ENCODE data around the gene PWP1. TPM values are rescaled to one million over a fixed set of nuclear protein-coding genes. Genes with fewer than 3 reads are reported as not detected.

Gene PWP1
- total RNA-seq (2022; extraction: Qiagen RNA extraction; ENCODE audit: low read depth) = 86.7 to 95.7 TPM (median 92.9 TPM) in 5 replicates

DNA sequence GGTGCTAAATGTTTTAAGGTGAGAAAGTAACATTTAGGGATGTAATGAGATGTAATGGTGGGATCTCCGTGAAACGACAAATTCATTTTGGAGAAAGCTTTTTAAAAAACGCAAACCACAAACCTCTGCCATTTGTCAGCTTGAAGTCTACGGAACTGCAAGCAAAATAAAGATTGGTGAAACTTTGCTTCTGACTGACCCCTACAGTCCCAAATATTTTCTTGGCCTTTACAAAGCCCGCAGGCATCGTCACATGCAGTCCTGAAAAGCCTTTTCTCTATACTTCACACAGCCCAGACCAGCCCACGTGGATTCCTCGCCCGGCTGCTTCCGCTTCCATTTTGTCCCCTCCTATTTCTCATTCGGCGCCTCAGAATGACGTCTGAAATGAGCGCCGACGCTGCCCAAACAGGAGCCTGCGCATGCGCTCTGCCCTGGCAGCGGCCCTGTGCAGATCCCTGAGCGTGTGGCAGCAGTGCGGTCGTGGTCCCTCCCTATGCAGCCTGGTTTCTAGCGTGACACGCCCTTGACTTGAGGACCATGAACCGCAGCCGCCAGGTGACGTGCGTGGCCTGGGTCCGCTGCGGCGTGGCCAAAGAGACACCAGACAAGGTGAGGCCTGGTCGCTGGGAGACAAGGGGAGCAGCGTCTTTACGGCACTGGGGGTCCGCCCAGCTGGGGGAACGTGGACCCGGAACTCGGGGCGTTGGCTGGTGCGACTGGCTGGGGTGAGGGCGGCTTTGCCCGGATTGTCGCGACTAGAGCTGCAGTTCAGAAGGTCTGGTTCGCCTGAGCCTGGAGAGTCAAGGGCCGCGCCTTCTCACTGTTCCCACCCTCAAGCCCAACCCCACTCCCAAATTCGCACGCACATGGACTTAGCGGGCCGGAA, at the start of gene PWP1:
PWP1 (plus strand) TSS at position 440 of the 889 bp plus-strand sequence; CDS start at position 541, 101 bp downstream.

DNA sequence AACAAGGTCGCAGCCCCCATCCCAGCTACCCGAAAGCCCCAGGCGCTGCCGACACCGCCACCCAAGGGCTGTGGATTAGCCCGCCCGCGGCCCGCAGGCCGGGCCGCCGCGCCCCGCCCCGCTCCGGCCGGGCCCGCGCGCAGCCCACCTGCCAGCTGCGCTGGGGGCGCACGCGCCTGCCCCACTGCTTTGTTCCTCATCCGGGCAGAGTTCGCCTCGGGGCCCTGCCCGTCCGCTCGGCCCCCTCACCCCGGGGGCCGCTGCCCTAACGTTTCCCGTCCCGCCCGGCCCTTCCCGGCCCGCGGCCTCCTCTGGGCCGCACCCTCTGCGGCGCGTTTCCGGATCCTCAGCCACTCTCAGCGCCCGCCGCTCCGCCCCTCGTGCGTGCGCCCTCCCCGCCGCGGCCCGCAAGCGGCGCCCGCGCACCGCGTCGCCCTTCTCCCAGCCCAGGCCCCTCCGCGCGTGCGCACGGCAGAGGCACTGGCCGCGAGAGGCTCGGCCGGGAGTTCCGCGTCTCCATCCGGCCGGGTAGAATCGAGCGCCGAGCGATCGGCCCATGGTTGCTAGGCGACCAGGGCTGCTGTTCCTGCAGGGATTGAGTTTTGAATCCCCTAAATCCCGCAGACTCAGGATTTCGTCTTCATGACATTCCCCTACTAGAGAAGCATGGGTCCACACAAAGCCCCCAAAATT, 75.4 kb downstream of the PWP1 start, which contains the start of gene PRDM4:
PRDM4 (minus strand) TSS at position 329 of the 693 bp plus-strand sequence. CDS start 622 bp downstream, outside the sequence.

Other genes with a start within 250 kb of the PWP1 start
- 19.0 to 23.7 TPM (median 20.7 TPM) in 5 replicates for gene PRDM4, start 75.3 kb downstream of the PWP1 start, total RNA-seq (2022; extraction: Qiagen RNA extraction; ENCODE audit: low read depth)
- gene ASCL4, start 88.9 kb downstream of the PWP1 start, total RNA-seq (2022; extraction: Qiagen RNA extraction; ENCODE audit: low read depth) = not detected in 5 replicates

Data from A549 treated with CpdA at 1 μM for 4 hours (cell line).